K562 (cell line): Measurements from ENCODE around the gene ECE2. TPM values are rescaled to one million over a fixed set of nuclear protein-coding genes. Genes with fewer than 3 reads are reported as not detected.
A peak's percentile ranks its signal among the peaks of the same experiment; 100 is the strongest.

Experiments used
- ATAC-seq: fragments of 200-7000 bp; cut with Tn5 transposase; 3 replicates; pipeline ENCODE4 v1.9.1; 2020; ENCODE audit warnings: moderate library complexity
- BruUV-seq: library from RNA; stranded (reverse); fragments of 400-500 nt; replicated peaks from 2 replicates; lab custom pipeline; 2021; lab: Mats Ljungman, UMichigan
- CTCF ChIA-PET: fragments of 300-600 bp; formaldehyde crosslinking; extraction: SDS; loops from one replicate; lab custom pipeline; 2021; ENCODE audit warnings: low intra/inter-chr PET ratio; lab: Yijun Ruan, JAX
- POLR2A ChIA-PET: fragments of 300-600, 350-650 bp; sonication (Branson Sonifier 250); formaldehyde crosslinking; extraction: SDS; loops from one replicate; lab custom pipeline; 2021; ENCODE audit warnings: antibody characterized with exemption, inconsistent platforms; lab: Yijun Ruan, JAX
- DNase-seq, 4 experiments: peaks; one replicate each; pipeline versions ENCODE4 v3.0.0 to v3.0.0-alpha.2; 2011 to 2018; ENCODE audit warnings: low spot score in 3 of 4, mixed read lengths in 3 of 4; ENCODE audit errors: extremely low read depth in 1 of 4
- FAIRE-seq: peaks from 2 replicates; lab custom pipeline; 2011; peaks lifted over from hg19 to GRCh38; lab: Jason Lieb, UNC
- H2AFZ ChIP-seq: 2 replicates; pipeline ENCODE4 v1.6.0; 2011; ENCODE audit warnings: low read depth, low read length, control low read depth, inconsistent platforms
- H3K27ac ChIP-seq: fragments of 200-600 bp; 3 replicates; pipeline ENCODE4 v1.8.0; 2011; ENCODE audit warnings: low read depth, mild to moderate bottlenecking, control low read depth, inconsistent platforms, low read length, moderate library complexity, mixed read lengths; ENCODE audit errors: extremely low read depth
- H3K27me3 ChIP-seq, 2 experiments: fragments of 300-600 bp in 1 of 2; 2 replicates in 1 of 2; 3 replicates in 1 of 2; pipeline versions ENCODE4 v1.6.0 to v1.8.0; 2011; ENCODE audit warnings: inconsistent platforms in 2 of 2, low read length in 2 of 2, mild to moderate bottlenecking in 1 of 2, mixed read lengths in 1 of 2, moderate library complexity in 1 of 2; ENCODE audit not compliant: control insufficient read depth in 2 of 2, insufficient read depth in 2 of 2
- H3K36me3 ChIP-seq: fragments of 300-600 bp; 3 replicates; pipeline ENCODE4 v1.8.0; 2011; ENCODE audit warnings: mild to moderate bottlenecking, low read length, inconsistent platforms; ENCODE audit not compliant: control insufficient read depth, insufficient read depth
- H3K4me1 ChIP-seq, 2 experiments: fragments of 200-600 bp in 1 of 2; replicated peaks in 1 of 2; 2 replicates in 1 of 2; 3 replicates in 1 of 2; pipeline versions ENCODE4 v1.5.1 to v1.8.0; 2011; ENCODE audit warnings: inconsistent platforms in 2 of 2, low read length in 2 of 2, mild to moderate bottlenecking in 1 of 2, mixed read lengths in 1 of 2, moderate library complexity in 1 of 2; ENCODE audit not compliant: control insufficient read depth in 2 of 2, insufficient read depth in 2 of 2
- H3K4me2 ChIP-seq: 2 replicates; pipeline ENCODE4 v1.6.1; 2011; ENCODE audit warnings: low read length, control low read depth, inconsistent platforms, mixed read lengths; ENCODE audit not compliant: insufficient read depth
- H3K4me3 ChIP-seq: fragments of 200-600 bp; sonication (generic), shearing (Covaris generic); 2 replicates; pipeline ENCODE4 v1.5.1; 2016; ENCODE audit warnings: control low read depth, inconsistent platforms
- H3K79me2 ChIP-seq: fragments of 200-600 bp; 3 replicates; pipeline ENCODE4 v1.8.0; 2011; ENCODE audit warnings: low read length, inconsistent platforms; ENCODE audit not compliant: control insufficient read depth, insufficient read depth
- H3K9ac ChIP-seq, 2 experiments: 2 replicates each; pipeline versions ENCODE4 v1.6.0 to v1.6.1; 2011; ENCODE audit warnings: low read depth in 2 of 2, low read length in 2 of 2, control low read depth in 1 of 2, inconsistent platforms in 1 of 2, mild to moderate bottlenecking in 1 of 2, mixed read lengths in 1 of 2; ENCODE audit not compliant: insufficient read depth in 1 of 2
- H3K9me1 ChIP-seq: one replicate; pipeline ENCODE4 v1.6.0; 2011; ENCODE audit warnings: inconsistent platforms, mild to moderate bottlenecking, low read length, moderate library complexity; ENCODE audit not compliant: control insufficient read depth, insufficient read depth
- H3K9me3 ChIP-seq: replicated peaks from 2 replicates; pipeline ENCODE4 v1.5.1; 2011; ENCODE audit warnings: low read depth, low read length, inconsistent platforms; ENCODE audit not compliant: control insufficient read depth, insufficient read depth
- H4K20me1 ChIP-seq: replicated peaks from 2 replicates; pipeline ENCODE4 v1.6.1; 2011; ENCODE audit warnings: low read length, inconsistent platforms, mixed read lengths; ENCODE audit not compliant: control insufficient read depth, insufficient read depth
- CREM ChIP-seq: IDR thresholded peaks from 2 replicates; pipeline ENCODE4 v1.6.1; 2014; ENCODE audit warnings: antibody characterized with exemption, low read depth
- EGR1 ChIP-seq: fragments of 450-650 bp; conservative IDR thresholded peaks from 2 replicates; pipeline ENCODE4 v1.6.1; 2017; ENCODE audit warnings: mild to moderate bottlenecking
- JUND ChIP-seq, 2 experiments: IDR thresholded peaks; 2 replicates in 1 of 2; 3 replicates in 1 of 2; pipeline ENCODE4 v1.6.1; 2011; ENCODE audit warnings: borderline replicate concordance in 2 of 2, low read depth in 2 of 2, low read length in 2 of 2, improper control_type of control experiment in 1 of 2, missing biosample characterization in 1 of 2, missing genetic modification characterization in 1 of 2, missing genetic modification reagents in 1 of 2
- NFIX ChIP-seq: fragments of 250-450 bp; sonication (Bioruptor Pico); IDR thresholded peaks from 2 replicates; pipeline ENCODE4 v1.4.0; 2020; ENCODE audit warnings: low read depth, mild to moderate bottlenecking, moderate library complexity
- POLR2G ChIP-seq: fragments of 200-400 bp; formaldehyde crosslinking; IDR thresholded peaks from 2 replicates; pipeline ENCODE4 v1.6.1; 2017; ENCODE audit warnings: low read depth, mild to moderate bottlenecking, antibody characterized with exemption, low read length, moderate library complexity
- YY1 ChIP-seq, 3 experiments: IDR thresholded peaks; 2 replicates each; pipeline ENCODE4 v1.6.1; 2011; ENCODE audit warnings: low read length in 2 of 3, mild to moderate bottlenecking in 2 of 3, moderate library complexity in 2 of 3, borderline replicate concordance in 1 of 3, control low read depth in 1 of 3, low read depth in 1 of 3; ENCODE audit not compliant: insufficient read depth in 3 of 3, insufficient replicate concordance in 2 of 3, control insufficient read depth in 1 of 3, insufficient read length in 1 of 3; ENCODE audit errors: extremely low read depth in 1 of 3
- ZNF197 ChIP-seq: fragments of 200-800 bp; sonication (Bioruptor generic); IDR thresholded peaks from 2 replicates; pipeline ENCODE4 v1.6.1; 2016; ENCODE audit warnings: low read depth, missing genetic modification characterization, missing compliant biosample characterization
- ZNF263 ChIP-seq: sonication (generic); formaldehyde crosslinking; IDR thresholded peaks from 2 replicates; pipeline ENCODE4 v1.8.0; 2022; ENCODE audit warnings: mild to moderate bottlenecking, missing genetic modification reagents, borderline replicate concordance
- ZNF717 ChIP-seq: fragments of 250-450 bp; sonication (Bioruptor Pico); IDR thresholded peaks from 2 replicates; pipeline ENCODE4 v1.5.0; 2021
- ZNF75A ChIP-seq: fragments of 450-650 bp; formaldehyde crosslinking; IDR thresholded peaks from 2 replicates; pipeline ENCODE4 v1.4.0; 2020; ENCODE audit warnings: mild to moderate bottlenecking
- WGBS: fragments of 100-300 bp; shearing (Covaris generic); methylation state at CpG from one replicate; pipeline ENCODE4 v1.1.6; 2016; ENCODE audit warnings: low coverage, mixed read lengths; ENCODE audit not compliant: insufficient coverage; ENCODE audit errors: missing lambda C conversion rate; 5-methylcytosine and 5-hydroxymethylcytosine counted together
- in situ Hi-C: fragments of 300-500 bp; cut with MboI; formaldehyde crosslinking; loops from 4 replicates; pipeline ENCODE4 v1.15.0; 2018; ENCODE audit warnings: inconsistent platforms, mixed read lengths
- intact Hi-C: fragments of 100-400 bp; cut with micrococcal nuclease; formaldehyde crosslinking; loops from 2 replicates; pipeline ENCODE4 v1.14.2; 2022
- polyA plus RNA-seq, 8 experiments: library from polyadenylated mRNA; depleted of rRNA in 4 of 8; stranded (reverse) in 5 of 8; unstranded in 3 of 8; fragments of >200 nt; fragmentation: Nextera tagmentation in 2 of 8; fragmentation: Illumina TruSeq in 1 of 8; extraction: Ambion mirVana in 2 of 8; extraction: Trizol in 1 of 8; gene quantifications; 2 replicates each; pipeline versions ENCODE4 v1.2.1 to v1.2.3, GENCODE V29; 2011 to 2014; ENCODE audit warnings: inconsistent platforms in 1 of 8, missing spikeins in 1 of 8
- total RNA-seq, 7 experiments: library from RNA; depleted of rRNA in 6 of 7; stranded (reverse); fragments of >200 nt in 6 of 7; fragmentation: Illumina TruSeq in 2 of 7; extraction: Trizol in 2 of 7; gene quantifications; 2 replicates each; pipeline versions ENCODE4 v1.2.1 to v1.2.3, GENCODE V29; 2011 to 2021; ENCODE audit warnings: low replicate concordance in 1 of 7
- TF ChIP-seq, protein P1 (sequence below): fragments of 200-800 bp; sonication (Bioruptor generic); IDR thresholded peaks from 2 replicates; pipeline ENCODE4 v1.6.1; 2017; ENCODE audit warnings: missing genetic modification characterization, missing compliant biosample characterization
- TF ChIP-seq, protein P2 (sequence below), 2 experiments: fragments of 200-800 bp in 1 of 2; sonication (Bioruptor generic) in 1 of 2; sonication (generic) in 1 of 2; formaldehyde crosslinking in 1 of 2; IDR thresholded peaks in 1 of 2; conservative IDR thresholded peaks in 1 of 2; 2 replicates each; pipeline versions ENCODE4 v1.5.0 to v1.6.1; 2016 to 2020; ENCODE audit warnings: missing compliant biosample characterization in 1 of 2, missing genetic modification characterization in 1 of 2, missing genetic modification reagents in 1 of 2
- TF ChIP-seq, protein P3 (sequence below): fragments of 200-800 bp; sonication (Bioruptor generic); IDR thresholded peaks from 2 replicates; pipeline ENCODE4 v1.6.1; 2017; ENCODE audit warnings: missing genetic modification characterization, missing compliant biosample characterization

ECE2 gene
- total and polyA plus RNA-seq, 9 of the 15 experiments (the other 6 are each of a cell fraction or from before 2014, with no cell fraction given) = not detected

DNA sequence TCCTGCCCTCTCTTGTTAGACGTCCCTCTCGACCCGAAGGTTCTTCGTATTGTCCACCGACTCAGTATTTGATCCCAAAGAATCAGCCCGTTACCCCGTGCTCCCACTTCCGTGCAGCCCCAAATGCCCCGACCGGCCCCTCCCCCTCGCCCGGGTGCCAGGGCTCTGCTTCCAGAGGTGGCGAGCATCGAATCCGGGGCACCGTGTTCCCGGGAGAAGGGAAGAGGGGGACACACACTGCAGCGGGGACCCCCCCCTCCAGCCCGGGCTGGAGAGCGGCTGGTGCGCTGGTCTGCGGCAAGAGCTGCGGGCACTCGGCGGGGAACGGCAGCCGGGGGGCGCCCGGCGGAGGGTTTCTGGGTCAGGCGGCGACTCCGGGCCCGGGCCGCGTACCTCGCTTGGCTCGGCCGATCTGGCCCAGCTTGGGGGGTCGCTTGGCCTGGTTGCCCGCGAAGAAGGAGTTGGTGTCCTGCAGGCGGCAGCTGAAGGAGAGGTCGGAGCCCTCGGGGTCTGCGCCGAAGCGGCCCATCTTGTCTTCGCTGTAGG is 15.0 kb upstream of the ECE2 start (continued):
- peak; percentile 71 for TF ChIP-seq POLR2G
- TF ChIP-seq ZNF263 (CRISPR knock-in tag) = peak; percentile 38; the same call in 1 of the 2 replicates
- no peak for TF ChIP-seq ZNF197 (CRISPR knock-in tag)
- no peak for TF ChIP-seq NFIX (CRISPR knock-in tag)
- no peak for TF ChIP-seq ZNF717 (CRISPR knock-in tag)

DNA sequence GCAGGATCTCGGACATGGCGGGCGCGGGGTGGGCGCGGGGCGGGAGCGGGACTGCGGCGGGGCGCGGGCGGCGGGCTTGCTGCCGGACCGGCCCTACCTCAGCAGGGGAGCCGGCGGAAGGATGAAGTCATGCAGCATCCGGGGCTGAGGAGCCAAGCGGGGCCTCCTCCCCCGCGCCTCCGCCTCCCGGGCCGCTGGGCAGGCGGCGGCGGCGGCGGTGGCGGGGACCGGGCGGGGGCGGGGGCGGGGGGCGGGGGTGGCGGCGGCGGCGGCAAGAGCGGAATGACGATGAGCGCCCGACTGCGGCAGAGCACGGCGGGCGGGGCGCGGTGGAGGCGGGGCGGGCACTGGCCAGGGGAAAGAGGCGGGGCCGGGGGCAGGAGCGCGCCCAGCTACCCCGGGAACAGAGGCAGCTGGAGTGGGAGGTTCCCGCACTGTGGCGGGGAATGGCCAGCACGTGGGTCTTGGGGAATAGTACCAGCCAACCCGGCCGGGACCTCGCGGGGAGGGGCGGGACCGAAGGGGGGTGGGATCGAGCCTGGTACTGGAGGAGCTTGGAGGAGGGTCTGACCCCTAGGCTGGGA is 14.5 kb upstream of the ECE2 start, which contains the start of gene CAMK2N2:
TSS of gene CAMK2N2 (minus strand) at position 284 of the 584 bp plus-strand sequence. CDS start at position 16, 268 bp downstream.
- WGBS = 7% methylated on average over 6 of the region's 67 CpGs
- Histone ChIP-seq H4K20me1 (peaks cover 25% of the 10 kb centered on the region), H3K36me3 (no peaks in the 10 kb centered on the region), H3K9me1 (no peaks in the 10 kb centered on the region), H3K9me3 (no peaks in the 10 kb centered on the region), H3K9ac (peak within 1 kb of the TSS in 1 of 2 experiments; percentile 83; a peak in 2 of 4 replicates), H3K4me2 (peak within 1 kb of the TSS; percentile 82), H3K27me3 (peaks cover 10 to 31% of the 10 kb centered on the region in 2 experiments; a peak in 4 of 5 replicates), H3K4me1 (peaks cover 14 to 36% of the 10 kb centered on the region in 2 experiments; a peak in 4 of 5 replicates), H3K4me3 (peak within 1 kb of the TSS; percentile 42), H3K79me2 (no peaks in the 10 kb centered on the region), H2AFZ (peak within 1 kb of the TSS; percentile 72), H3K27ac (no peak within 1 kb of the TSS)
- ATAC-seq = peak; percentile 76
- intact Hi-C loops = no loop called here
- no TSS peak for BruUV-seq
- ChIA-PET CTCF (no interaction called here), POLR2A (interaction anchor here (0.5 to 1.9 kb wide), 4 partner anchors 8 to 863 kb away, joined by 3 to 4 read pairs (median 3); partner anchors contain the start of gene EEF1AKMT4)
- in situ Hi-C loops = no loop called here
- DNase-seq = peak; percentile 76 to 93 (median 88)
- no peak for FAIRE-seq
- TF ChIP-seq EGR1 (0 out of 2 replicates have a peak, but pooled peaks have one; percentile 6), ZNF75A (CRISPR knock-in tag) (no peak), YY1 (IDR thresholded peaks at IDR 0.05; ENCODE audit: borderline replicate concordance in 1 of 3, control insufficient read depth in 1 of 3, extremely low read depth in 1 of 3, insufficient read depth in 3 of 3, insufficient read length in 1 of 3, insufficient replicate concordance in 2 of 3, low read depth in 1 of 3, low read length in 2 of 3) (peak in 1 of 3 experiments; percentile 29), JUND (IDR thresholded peaks at IDR 0.05; ENCODE audit: borderline replicate concordance, low read depth, low read length) (peak; percentile 59), JUND (tag; IDR thresholded peaks at IDR 0.05; ENCODE audit: borderline replicate concordance, low read depth, low read length) (peak; percentile 31; the same call in 1 of the 3 replicates), CREM (0 out of 2 replicates have a peak, but pooled peaks have one; percentile 1)
- TF ChIP-seq, protein P1, sequence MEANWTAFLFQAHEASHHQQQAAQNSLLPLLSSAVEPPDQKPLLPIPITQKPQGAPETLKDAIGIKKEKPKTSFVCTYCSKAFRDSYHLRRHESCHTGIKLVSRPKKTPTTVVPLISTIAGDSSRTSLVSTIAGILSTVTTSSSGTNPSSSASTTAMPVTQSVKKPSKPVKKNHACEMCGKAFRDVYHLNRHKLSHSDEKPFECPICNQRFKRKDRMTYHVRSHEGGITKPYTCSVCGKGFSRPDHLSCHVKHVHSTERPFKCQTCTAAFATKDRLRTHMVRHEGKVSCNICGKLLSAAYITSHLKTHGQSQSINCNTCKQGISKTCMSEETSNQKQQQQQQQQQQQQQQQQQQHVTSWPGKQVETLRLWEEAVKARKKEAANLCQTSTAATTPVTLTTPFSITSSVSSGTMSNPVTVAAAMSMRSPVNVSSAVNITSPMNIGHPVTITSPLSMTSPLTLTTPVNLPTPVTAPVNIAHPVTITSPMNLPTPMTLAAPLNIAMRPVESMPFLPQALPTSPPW (CRISPR knock-in tag) = peak; percentile 86
- TF ChIP-seq, protein P2, sequence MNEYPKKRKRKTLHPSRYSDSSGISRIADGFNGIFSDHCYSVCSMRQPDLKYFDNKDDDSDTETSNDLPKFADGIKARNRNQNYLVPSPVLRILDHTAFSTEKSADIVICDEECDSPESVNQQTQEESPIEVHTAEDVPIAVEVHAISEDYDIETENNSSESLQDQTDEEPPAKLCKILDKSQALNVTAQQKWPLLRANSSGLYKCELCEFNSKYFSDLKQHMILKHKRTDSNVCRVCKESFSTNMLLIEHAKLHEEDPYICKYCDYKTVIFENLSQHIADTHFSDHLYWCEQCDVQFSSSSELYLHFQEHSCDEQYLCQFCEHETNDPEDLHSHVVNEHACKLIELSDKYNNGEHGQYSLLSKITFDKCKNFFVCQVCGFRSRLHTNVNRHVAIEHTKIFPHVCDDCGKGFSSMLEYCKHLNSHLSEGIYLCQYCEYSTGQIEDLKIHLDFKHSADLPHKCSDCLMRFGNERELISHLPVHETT (CRISPR knock-in tag; conservative IDR thresholded peaks at IDR 0.05 in 1 of 2, IDR thresholded peaks at IDR 0.05 in 1 of 2) = peak in 1 of 2 experiments; percentile 98; a peak in 2 of 4 replicates
- TF ChIP-seq, protein P3, sequence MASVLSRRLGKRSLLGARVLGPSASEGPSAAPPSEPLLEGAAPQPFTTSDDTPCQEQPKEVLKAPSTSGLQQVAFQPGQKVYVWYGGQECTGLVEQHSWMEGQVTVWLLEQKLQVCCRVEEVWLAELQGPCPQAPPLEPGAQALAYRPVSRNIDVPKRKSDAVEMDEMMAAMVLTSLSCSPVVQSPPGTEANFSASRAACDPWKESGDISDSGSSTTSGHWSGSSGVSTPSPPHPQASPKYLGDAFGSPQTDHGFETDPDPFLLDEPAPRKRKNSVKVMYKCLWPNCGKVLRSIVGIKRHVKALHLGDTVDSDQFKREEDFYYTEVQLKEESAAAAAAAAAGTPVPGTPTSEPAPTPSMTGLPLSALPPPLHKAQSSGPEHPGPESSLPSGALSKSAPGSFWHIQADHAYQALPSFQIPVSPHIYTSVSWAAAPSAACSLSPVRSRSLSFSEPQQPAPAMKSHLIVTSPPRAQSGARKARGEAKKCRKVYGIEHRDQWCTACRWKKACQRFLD (CRISPR knock-in tag) = 0 out of 2 replicates have a peak, but pooled peaks have one; percentile 38
